ENCODE results near the gene FBN1.

- no peak for TF ChIP-seq CTCF (IDR thresholded peaks at IDR 0.05)
- no peak for TF ChIP-seq REST (IDR thresholded peaks at IDR 0.05)
- TF ChIP-seq RFX5 (IDR thresholded peaks at IDR 0.05) = no peak
- TF ChIP-seq CEBPB (IDR thresholded peaks at IDR 0.05) = no peak
- TF ChIP-seq USF2 (IDR thresholded peaks at IDR 0.05) = no peak
- TF ChIP-seq E2F6 (IDR thresholded peaks at IDR 0.05; ENCODE audit: borderline replicate concordance, low read depth) = no peak
- TF ChIP-seq ZC3H11A (IDR thresholded peaks at IDR 0.05) = no peak
- no peak for TF ChIP-seq JUN (IDR thresholded peaks at IDR 0.05)
- TF ChIP-seq POLR2A (IDR thresholded peaks at IDR 0.05; ENCODE audit: low read length) = no peak
- TF ChIP-seq PBX3 (IDR thresholded peaks at IDR 0.05) = no peak
- no peak for TF ChIP-seq RCOR1 (IDR thresholded peaks at IDR 0.05; ENCODE audit: low read depth, low read length)
- TF ChIP-seq CHD4 (IDR thresholded peaks at IDR 0.05; ENCODE audit: borderline replicate concordance) = no peak
Measured at GRCh38 chr15:48563934-48564333, 81.6 kb downstream of the FBN1 start.
